WTC11 (cell line): Measurements from ENCODE around the gene MGAT4C. TPM values are rescaled to one million over a fixed set of nuclear protein-coding genes. Genes with fewer than 3 reads are reported as not detected.

Experiments
- ATAC-seq: fragments of 200-7000 bp; cut with Tn5 transposase; 2 replicates; pipeline ENCODE4 v1.10.0; 2021; ENCODE audit warnings: mild to moderate bottlenecking, moderate library complexity
- CTCF ChIA-PET: fragments of 300-600 bp; sonication (Branson Sonifier 250); formaldehyde crosslinking; loops from one replicate; lab custom pipeline; 2021; ENCODE audit warnings: antibody characterized with exemption; lab: Charles Lee
- POLR2A ChIA-PET: fragments of 350-600 bp; sonication (Branson Sonifier 250); formaldehyde crosslinking; loops from one replicate; lab custom pipeline; 2021; ENCODE audit warnings: antibody characterized with exemption; lab: Charles Lee
- DNase-seq: peaks from one replicate; pipeline ENCODE4 v3.0.0; 2021; ENCODE audit warnings: low spot score
- H3K27ac Mint-ChIP-seq: 2 replicates; pipeline ENCODE4 v1.8.0; 2021; ENCODE audit warnings: mixed read lengths
- H3K27me3 Mint-ChIP-seq: 2 replicates; pipeline ENCODE4 v1.8.0; 2021; ENCODE audit warnings: low read depth, mild to moderate bottlenecking, moderate library complexity, mixed read lengths
- H3K36me3 Mint-ChIP-seq: 2 replicates; pipeline ENCODE4 v1.8.0; 2021; ENCODE audit warnings: mixed read lengths
- H3K4me1 Mint-ChIP-seq: 2 replicates; pipeline ENCODE4 v1.8.0; 2022; ENCODE audit warnings: mixed read lengths
- H3K4me3 Mint-ChIP-seq: 2 replicates; pipeline ENCODE4 v1.8.0; 2021; ENCODE audit warnings: mild to moderate bottlenecking, moderate library complexity, mixed read lengths
- H3K9me3 Mint-ChIP-seq: 2 replicates; pipeline ENCODE4 v1.8.0; 2021; ENCODE audit warnings: mixed read lengths
- AFF4 ChIP-seq: sonication (generic); formaldehyde crosslinking; IDR thresholded peaks from 2 replicates; pipeline ENCODE4 v1.8.1; 2023; ENCODE audit warnings: mild to moderate bottlenecking, missing genetic modification reagents, borderline replicate concordance
- CBFB ChIP-seq: sonication (generic); formaldehyde crosslinking; IDR thresholded peaks from 2 replicates; pipeline ENCODE4 v1.8.1; 2022; ENCODE audit warnings: mild to moderate bottlenecking, low read depth, missing genetic modification reagents
- IRF2 ChIP-seq: sonication (generic); formaldehyde crosslinking; IDR thresholded peaks from 2 replicates; pipeline ENCODE4 v1.8.0; 2022; ENCODE audit warnings: low read depth, missing genetic modification reagents, borderline replicate concordance
- MAX ChIP-seq: sonication (generic); formaldehyde crosslinking; IDR thresholded peaks from 2 replicates; pipeline ENCODE4 v1.8.0; 2022; ENCODE audit warnings: mild to moderate bottlenecking, missing genetic modification reagents
- MXD4 ChIP-seq: fragments of 250-450 bp; sonication (Bioruptor Pico); IDR thresholded peaks from 2 replicates; pipeline ENCODE4 v1.8.0; 2021; ENCODE audit warnings: mild to moderate bottlenecking, moderate library complexity, borderline replicate concordance
- NFE2L1 ChIP-seq: sonication (generic); formaldehyde crosslinking; IDR thresholded peaks from 2 replicates; pipeline ENCODE4 v1.8.1; 2023; ENCODE audit warnings: missing genetic modification reagents
- NR2C2 ChIP-seq: sonication (generic); formaldehyde crosslinking; IDR thresholded peaks from 2 replicates; pipeline ENCODE4 v1.8.0; 2022; ENCODE audit warnings: mild to moderate bottlenecking, missing genetic modification reagents
- NR3C1 ChIP-seq: sonication (generic); formaldehyde crosslinking; conservative IDR thresholded peaks from 2 replicates; pipeline ENCODE4 v1.8.1; 2023; ENCODE audit warnings: low read depth, mild to moderate bottlenecking, missing genetic modification reagents
- PRDM15 ChIP-seq: sonication (generic); formaldehyde crosslinking; IDR thresholded peaks from 2 replicates; pipeline ENCODE4 v1.8.0; 2022; ENCODE audit warnings: missing genetic modification reagents
- ZBTB21 ChIP-seq: sonication (generic); formaldehyde crosslinking; IDR thresholded peaks from 2 replicates; pipeline ENCODE4 v1.8.1; 2023; ENCODE audit warnings: mild to moderate bottlenecking, missing genetic modification reagents, borderline replicate concordance
- ZNF138 ChIP-seq: sonication (generic); formaldehyde crosslinking; conservative IDR thresholded peaks from 2 replicates; pipeline ENCODE4 v1.8.1; 2022; ENCODE audit warnings: mild to moderate bottlenecking, moderate library complexity, missing genetic modification reagents
- ZNF219 ChIP-seq: sonication (generic); formaldehyde crosslinking; IDR thresholded peaks from 2 replicates; pipeline ENCODE4 v1.8.0; 2023; ENCODE audit warnings: missing genetic modification reagents, mild to moderate bottlenecking, borderline replicate concordance
- ZNF281 ChIP-seq: sonication (generic); formaldehyde crosslinking; IDR thresholded peaks from 2 replicates; pipeline ENCODE4 v1.8.0; 2023; ENCODE audit warnings: mild to moderate bottlenecking, missing genetic modification reagents
- ZNF416 ChIP-seq: fragments of 250-450 bp; sonication (Bioruptor Pico); IDR thresholded peaks from 2 replicates; pipeline ENCODE4 v1.9.0; 2021; ENCODE audit warnings: mild to moderate bottlenecking, inconsistent platforms
- ZNF532 ChIP-seq: fragments of 250-450 bp; sonication (Bioruptor Pico); IDR thresholded peaks from 2 replicates; pipeline ENCODE4 v1.9.0; 2021; ENCODE audit warnings: mild to moderate bottlenecking, borderline replicate concordance
- total RNA-seq: library from RNA; stranded (reverse); gene quantifications from 3 replicates; pipeline ENCODE4 v1.2.3, GENCODE V29; 2021
- TF ChIP-seq, protein P1 (sequence below): sonication (generic); formaldehyde crosslinking; IDR thresholded peaks from 2 replicates; pipeline ENCODE4 v1.8.1; 2022; ENCODE audit warnings: missing genetic modification reagents, borderline replicate concordance

Gene MGAT4C
- total RNA-seq, 1 experiment from 2014 or later = 4.8 TPM

- TF ChIP-seq PRDM15 (CRISPR knock-in tag) (no peak), NR3C1 (CRISPR knock-in tag) (no peak), MAX (CRISPR knock-in tag) (no peak), CBFB (CRISPR knock-in tag) (no peak), ZNF138 (CRISPR knock-in tag) (no peak), ZNF532 (no peak)
- TF ChIP-seq, all 79 proteins: peak for 0
These were observed 276.6 kb downstream of the MGAT4C start (continued) for GRCh38 chr12:85979641-85980040.

DNA sequence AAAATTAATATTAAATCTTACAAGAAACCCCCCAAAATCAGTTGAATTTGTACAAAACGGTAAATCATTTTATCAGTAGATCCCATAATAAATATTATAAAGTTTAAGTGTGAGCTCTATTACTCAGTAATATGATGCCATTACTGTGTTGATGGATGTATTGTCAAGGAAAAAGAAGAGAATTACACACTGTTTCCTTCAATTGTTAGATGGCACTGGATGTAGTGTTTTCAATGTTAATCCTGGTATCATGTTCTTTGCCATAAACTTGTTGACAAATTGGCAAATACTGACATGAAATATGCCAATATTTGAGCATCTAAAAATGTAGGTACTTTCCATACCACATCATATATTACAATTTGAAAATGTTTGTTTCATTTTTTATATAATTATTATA lies 280.5 kb downstream of the MGAT4C start:
- ATAC-seq (no peak), DNase-seq (no peak)
- Mint-ChIP-seq H3K4me3 (no peak overlapping the region), H3K27ac (no peak overlapping the region), H3K9me3 (no peaks in the 10 kb centered on the region), H3K27me3 (no peaks in the 10 kb centered on the region), H3K36me3 (no peaks in the 10 kb centered on the region), H3K4me1 (peaks cover 5% of the 10 kb centered on the region)
- CTCF ChIA-PET = no interaction called here
- POLR2A ChIA-PET = no interaction called here
- TF ChIP-seq NFE2L1 (no peak), MXD4 (no peak), ZNF219 (CRISPR knock-in tag) (no peak), ZBTB21 (CRISPR knock-in tag) (no peak), NR2C2 (CRISPR knock-in tag) (no peak)
- TF ChIP-seq, all 79 proteins: peak for 0

- H3K27me3 Mint-ChIP-seq = no peaks in the 10 kb centered on the region
- ChIA-PET POLR2A (no interaction called here), CTCF (no interaction called here)
- peaks cover 5% of the 10 kb centered on the region for H3K4me1 Mint-ChIP-seq
- H3K9me3 Mint-ChIP-seq = no peaks in the 10 kb centered on the region
- ATAC-seq = peak; percentile 22; the same call in 1 of the 2 replicates
- H3K27ac Mint-ChIP-seq = no peak overlapping the region
- no peak overlapping the region for H3K4me3 Mint-ChIP-seq
- no peak for DNase-seq
- no peaks in the 10 kb centered on the region for H3K36me3 Mint-ChIP-seq
- TF ChIP-seq ZNF416 (CRISPR knock-in tag) (no peak), ZNF281 (CRISPR knock-in tag) (no peak), IRF2 (CRISPR knock-in tag) (no peak), CBFB (CRISPR knock-in tag) (no peak), AFF4 (no peak), MAX (CRISPR knock-in tag) (no peak)
- TF ChIP-seq, protein P1, sequence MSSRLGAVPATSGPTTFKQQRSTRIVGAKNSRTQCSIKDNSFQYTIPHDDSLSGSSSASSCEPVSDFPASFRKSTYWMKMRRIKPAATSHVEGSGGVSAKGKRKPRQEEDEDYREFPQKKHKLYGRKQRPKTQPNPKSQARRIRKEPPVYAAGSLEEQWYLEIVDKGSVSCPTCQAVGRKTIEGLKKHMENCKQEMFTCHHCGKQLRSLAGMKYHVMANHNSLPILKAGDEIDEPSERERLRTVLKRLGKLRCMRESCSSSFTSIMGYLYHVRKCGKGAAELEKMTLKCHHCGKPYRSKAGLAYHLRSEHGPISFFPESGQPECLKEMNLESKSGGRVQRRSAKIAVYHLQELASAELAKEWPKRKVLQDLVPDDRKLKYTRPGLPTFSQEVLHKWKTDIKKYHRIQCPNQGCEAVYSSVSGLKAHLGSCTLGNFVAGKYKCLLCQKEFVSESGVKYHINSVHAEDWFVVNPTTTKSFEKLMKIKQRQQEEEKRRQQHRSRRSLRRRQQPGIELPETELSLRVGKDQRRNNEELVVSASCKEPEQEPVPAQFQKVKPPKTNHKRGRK (CRISPR knock-in tag) = no peak
These were observed 284.4 kb downstream of the MGAT4C start for GRCh38 chr12:85971800-85972199.
